Activated gamma-delta T cell (primary cell): ENCODE measurements around the gene OR2H2.
A peak's percentile ranks its signal among the peaks of the same experiment; 100 is the strongest.

Source experiments
- DNase-seq: peaks from one replicate; lab custom pipeline; 2025; lab: John Stamatoyannopoulos, UW

The OR2H2 gene

DNA sequence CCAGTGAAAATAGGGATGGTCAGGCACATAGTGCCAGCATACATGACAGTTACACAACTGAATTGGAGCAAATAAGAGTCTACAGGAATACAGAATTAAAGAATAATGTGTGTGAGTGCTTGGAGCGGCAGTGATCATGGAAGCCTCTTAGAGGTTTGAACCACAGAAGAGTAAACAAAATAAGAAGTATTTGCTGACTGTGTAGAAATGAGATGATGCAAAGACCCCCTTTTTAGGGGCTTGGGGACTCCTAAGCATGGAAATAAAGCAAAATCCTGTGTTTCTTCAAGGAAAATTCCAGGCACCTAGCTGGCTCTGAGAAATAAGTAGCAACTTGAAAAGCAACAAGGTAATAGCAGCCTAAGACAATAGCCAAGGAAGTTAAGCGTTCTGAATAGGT is 6.8 kb downstream of the OR2H2 start:
- DNase-seq, result no peak

GRCh38 chr6:29593199-29593855 is 8.4 kb downstream of the OR2H2 start:
- no peak for DNase-seq

- no peak for DNase-seq
Observed at GRCh38 chr6:29596381-29596900, 11.5 kb downstream of the OR2H2 start.

- DNase-seq, result no peak
Observed at GRCh38 chr6:29597184-29597583, 12.3 kb downstream of the OR2H2 start.

- DNase-seq, result no peak
Observed at GRCh38 chr6:29598172-29598747, 13.3 kb downstream of the OR2H2 start.

- DNase-seq, result no peak
Observed at GRCh38 chr6:29602564-29603361, 17.8 kb downstream of the OR2H2 start.

GRCh38 chr6:29603456-29603855 is 18.5 kb downstream of the OR2H2 start:
- DNase-seq, result no peak

DNA sequence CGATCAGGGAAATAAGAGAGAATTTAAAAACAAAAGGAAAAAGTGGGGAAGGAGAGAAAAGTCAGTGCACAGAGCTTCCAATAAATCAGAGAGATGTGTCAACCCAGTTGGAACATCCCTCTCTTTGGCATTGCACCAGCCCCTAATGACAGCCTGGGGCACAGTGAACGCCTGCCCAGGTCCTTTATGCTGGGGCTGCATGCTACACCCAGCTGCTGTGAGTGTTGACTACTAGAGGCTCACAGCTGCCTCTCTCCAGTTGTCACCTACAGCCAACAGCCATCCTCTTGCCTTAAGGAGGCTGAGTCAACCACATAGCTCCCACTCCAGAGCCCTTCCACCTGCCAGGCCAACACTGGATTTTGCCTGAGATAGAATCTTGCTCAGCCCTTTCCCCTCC is 19.0 kb downstream of the OR2H2 start:
- no peak for DNase-seq

GRCh38 chr6:29608131-29608530 is 23.2 kb downstream of the OR2H2 start:
- no peak for DNase-seq

DNA sequence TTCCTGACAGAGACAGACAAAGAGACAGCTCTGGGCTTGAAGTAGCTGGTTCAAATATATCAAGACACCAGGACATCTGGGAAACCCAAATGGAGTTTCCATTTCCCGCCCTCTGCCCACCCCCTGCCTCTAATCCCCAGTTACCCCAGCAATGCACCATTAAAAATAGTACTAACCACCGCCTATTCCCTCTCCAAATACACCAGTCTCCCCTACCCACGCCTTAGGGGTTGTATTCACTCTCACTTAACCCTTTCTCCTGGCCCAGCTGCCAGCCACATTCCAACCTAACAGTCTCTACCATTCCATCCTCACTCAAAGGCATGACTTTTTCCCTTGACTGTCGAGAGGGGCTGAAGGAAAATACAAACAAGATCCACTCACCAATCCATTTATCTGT is 25.6 kb downstream of the OR2H2 start:
- no peak for DNase-seq

GRCh38 chr6:29611426-29611825 is 26.5 kb downstream of the OR2H2 start:
- no peak for DNase-seq

GRCh38 chr6:29617782-29618554 is 33.0 kb downstream of the OR2H2 start:
- DNase-seq, result no peak

- no peak for DNase-seq
Observed at GRCh38 chr6:29619578-29620160, 34.7 kb downstream of the OR2H2 start.

GRCh38 chr6:29620630-29621029 is 35.7 kb downstream of the OR2H2 start:
- DNase-seq, result no peak

DNA sequence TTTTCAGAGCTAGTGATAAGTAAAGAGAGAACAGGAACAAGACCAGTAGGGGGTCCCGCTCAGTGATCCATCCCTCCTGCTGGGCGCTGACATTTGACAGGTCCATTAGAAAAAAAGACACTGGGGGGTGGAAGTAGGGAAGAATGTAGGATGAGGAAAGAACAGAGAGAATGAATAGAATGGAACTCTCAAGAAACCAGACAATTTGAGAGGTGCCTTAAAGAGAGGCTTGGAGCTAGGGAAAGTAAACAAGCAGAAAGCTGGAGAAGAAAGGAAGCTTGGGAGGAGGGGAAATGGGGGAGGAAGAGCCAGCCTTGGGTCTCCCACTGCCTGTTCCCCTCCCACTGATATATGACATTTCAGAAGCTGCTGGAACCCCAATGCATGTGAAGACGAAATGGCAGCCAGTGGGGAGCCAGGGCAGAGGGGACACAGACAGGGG is 39.6 kb downstream of the OR2H2 start:
- no peak for DNase-seq

DNA sequence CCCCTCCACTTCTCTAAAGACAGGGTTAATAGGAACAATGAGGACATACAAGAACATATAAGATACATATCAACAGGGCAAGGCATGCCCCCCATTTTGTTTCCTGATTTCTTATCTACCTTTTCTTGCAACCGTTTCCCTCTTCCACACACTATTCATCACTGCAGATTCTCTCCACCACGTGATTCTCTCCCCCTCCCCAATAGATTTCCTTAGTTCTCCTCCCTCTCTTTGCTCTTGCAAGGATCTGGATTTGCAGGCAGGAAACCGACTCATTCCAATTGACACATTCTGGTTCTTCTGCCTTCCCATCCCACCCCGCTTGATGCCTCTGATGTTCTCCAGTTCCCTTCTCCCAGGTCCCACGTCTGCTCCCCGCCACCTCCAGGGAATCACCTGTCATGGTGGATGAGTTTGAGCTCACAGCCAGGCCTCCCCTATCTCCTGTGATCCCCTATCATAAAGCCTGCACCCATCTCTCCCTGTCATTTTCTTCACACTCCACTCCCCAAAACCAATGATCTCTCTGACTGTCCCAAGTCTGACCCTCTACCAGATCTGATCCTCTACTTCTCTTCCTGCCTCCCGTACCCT is 40.5 kb downstream of the OR2H2 start:
- DNase-seq, result no peak

DNA sequence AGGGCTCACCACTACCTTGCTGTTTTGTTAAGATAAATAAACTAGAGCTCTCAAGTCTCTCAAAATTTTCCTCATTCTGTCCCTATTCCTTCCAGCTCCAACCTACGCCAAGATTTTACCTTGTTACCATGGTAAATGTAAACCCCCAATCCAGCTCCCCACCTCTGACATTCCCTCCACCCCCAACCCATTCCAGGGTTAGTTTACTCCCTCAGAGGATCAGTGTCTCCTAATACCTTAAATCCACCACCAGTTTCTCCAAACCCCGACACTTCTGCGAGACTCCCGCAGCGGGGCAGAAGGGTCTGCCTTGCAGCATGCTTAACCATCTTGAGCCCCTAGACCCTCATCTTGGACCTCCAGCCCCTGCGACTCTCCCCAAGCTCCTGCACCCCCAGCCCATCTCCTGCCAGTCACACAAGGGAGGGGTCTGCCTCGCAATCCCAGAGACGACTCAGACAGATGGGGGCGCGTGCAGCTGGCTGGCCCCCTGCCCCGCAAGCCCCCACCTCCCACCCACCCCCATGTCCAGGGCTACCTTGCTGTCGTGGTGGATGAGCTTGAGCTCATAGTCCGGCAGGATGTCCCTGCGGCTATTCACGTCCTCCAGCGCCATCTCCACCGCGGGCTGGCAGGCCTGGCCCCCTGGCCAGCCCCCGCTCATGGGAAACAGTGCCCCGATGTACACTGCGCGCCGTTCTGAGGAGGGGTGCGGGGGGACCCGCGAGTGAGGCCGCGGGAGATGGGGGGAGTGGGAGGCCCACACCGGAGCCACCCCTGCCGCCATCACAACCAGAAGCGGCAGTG is 42.2 kb downstream of the OR2H2 start:
- peak; percentile 15 for DNase-seq

DNA sequence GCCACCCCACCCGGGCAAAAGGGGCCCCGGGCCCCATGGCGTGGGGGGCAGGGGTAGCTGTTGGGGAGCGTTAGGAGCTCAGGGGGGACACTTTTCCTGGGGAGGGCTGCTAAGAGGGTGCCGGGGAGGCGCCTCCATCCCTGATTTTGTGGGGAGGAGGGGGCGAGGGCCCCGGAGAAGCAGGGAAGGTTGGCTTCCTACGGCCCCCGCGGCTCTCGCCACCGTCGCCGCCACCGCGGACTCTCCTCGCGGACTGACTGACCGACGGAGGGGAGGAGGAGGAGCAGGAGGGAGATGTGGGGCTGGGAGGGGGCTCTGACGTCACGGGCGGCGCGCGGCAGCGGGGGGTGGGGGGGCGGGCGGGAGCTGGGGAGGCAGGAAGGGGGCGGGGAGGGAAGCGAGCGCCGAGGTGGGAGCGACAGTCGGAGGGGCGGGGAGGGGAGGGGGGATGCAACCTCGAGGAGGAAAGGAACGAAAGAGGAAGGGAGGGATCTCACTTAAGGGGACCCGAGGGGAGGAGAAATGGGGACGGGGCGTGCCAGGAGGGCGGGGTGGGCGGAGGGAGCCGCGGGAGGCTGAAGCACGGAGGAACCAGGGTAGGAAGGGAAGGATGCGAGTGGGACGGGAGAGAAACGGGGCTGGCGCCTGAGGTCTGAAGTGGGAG is 43.0 kb downstream of the OR2H2 start:
- DNase-seq, result peak; percentile 35

GRCh38 chr6:29628419-29629281 is 43.7 kb downstream of the OR2H2 start:
- peak; percentile 12 for DNase-seq
